Adrenal gland (tissue), 12 donors: Measurements from ENCODE around the gene RSRC1. TPM values are rescaled to one million over a fixed set of nuclear protein-coding genes. Genes with fewer than 3 reads are reported as not detected.
A peak's percentile ranks its signal among the peaks of the same experiment; 100 is the strongest.

Experiments
- DNase-seq, 7 donors: peaks; one replicate each; pipeline ENCODE4 v3.0.0-alpha.2; 2019 to 2020
- H3K27ac ChIP-seq, 5 donors: fragments of 200-600 bp; sonication (generic) in 4 of 5; 1 replicate in 3 of 5; 2 replicates in 2 of 5; pipeline versions ENCODE4 v1.5.1 to v1.8.0; 2016 to 2020; ENCODE audit warnings: mild to moderate bottlenecking in 1 of 5
- H3K27me3 ChIP-seq: fragments of 200-600 bp; 2 replicates; pipeline ENCODE4 v1.8.0; 2021
- H3K36me3 ChIP-seq, 2 donors: fragments of 200-600 bp; replicated peaks in 1 of 2; 1 replicate in 1 of 2; 2 replicates in 1 of 2; pipeline versions ENCODE4 v1.5.1 to v1.8.0; 2018 to 2022
- H3K4me1 ChIP-seq, 2 donors: fragments of 200-600 bp; replicated peaks in 1 of 2; 1 replicate in 1 of 2; 2 replicates in 1 of 2; pipeline versions ENCODE4 v1.5.1 to v1.8.0; 2018 to 2021
- H3K4me3 ChIP-seq, 4 donors: fragments of 200-600 bp; sonication (generic) in 3 of 4; one replicate each; pipeline ENCODE4 v1.5.1; 2016 to 2018
- H3K9me3 ChIP-seq, 3 donors: fragments of 200-600 bp; sonication (generic) in 1 of 3; replicated peaks in 1 of 3; 1 replicate in 2 of 3; 2 replicates in 1 of 3; pipeline versions ENCODE4 v1.5.1 to v1.8.0; 2016 to 2021
- POLR2A ChIP-seq, 2 donors: fragments of 450-650 bp; IDR thresholded peaks; one replicate each; pipeline ENCODE4 v1.6.1; 2017; ENCODE audit warnings: antibody characterized with exemption in 2 of 2, mild to moderate bottlenecking in 2 of 2, moderate library complexity in 1 of 2
- WGBS, 4 donors: extraction: QIAGEN DNeasy Blood & Tissue Kit in 2 of 4; methylation state at CpG; one replicate each; pipeline versions ENCODE4 v1.1.5 to v1.1.7; 2013 to 2017; 5-methylcytosine and 5-hydroxymethylcytosine counted together
- intact Hi-C, 2 donors: fragments of 100-400 bp; cut with DNase I; formaldehyde crosslinking; loops; one replicate each; pipeline versions ENCODE4 v1.14.1 to v1.15.0; 2022 to 2023
- polyA plus RNA-seq, 3 donors: library from polyadenylated mRNA; stranded (reverse); fragments of 200-250 nt in 2 of 3; fragments of 350-450 nt in 1 of 3; fragmentation: Illumina TruSeq in 1 of 3; extraction: RNeasy Lipid Tissue Mini Kit (QIAGEN cat#74804) in 1 of 3; gene quantifications; one replicate each; pipeline ENCODE4 v1.2.3, GENCODE V29; 2013 to 2014
- total RNA-seq, 9 donors: library from RNA; depleted of rRNA in 4 of 9; stranded (reverse); fragments of >200 nt in 4 of 9; fragments of 120-200 nt in 1 of 9; fragmentation: NEBNext Ultra II Directional in 1 of 9; extraction: Animal tissue kit (Norgen Biotek cat#: 25700) in 1 of 9; gene quantifications; one replicate each; pipeline versions ENCODE4 v1.1.0 to v1.2.4, GENCODE V29; 2013 to 2023
- TF ChIP-seq, protein P1 (sequence below), 6 experiments: fragments of 450-650 bp in 4 of 6; fragments of 200-600 bp in 2 of 6; sonication (generic) in 1 of 6; IDR thresholded peaks; 1 replicate in 5 of 6; 2 replicates in 1 of 6; pipeline versions ENCODE4 v1.5.1 to v1.8.0; 2016 to 2021; ENCODE audit warnings: antibody characterized with exemption in 6 of 6, mild to moderate bottlenecking in 2 of 6, moderate library complexity in 1 of 6
- donor health status: healthy with polysubstance abuse.
- donor health status: Bipolar disorder and iron deficiency.
- donor health status: DM: yes; HTN: yes; CAD: no.
- donor health status: DM: no; HTN: no; CAD: no.
- donor health status: DM: no; HTN: no; CAD: no.
- donor health status: DM: yes; HTN: yes; CAD: no.

The RSRC1 gene
- total and polyA plus RNA-seq, 12 donors, result 12.6 to 125 (median 37.5) TPM

DNA sequence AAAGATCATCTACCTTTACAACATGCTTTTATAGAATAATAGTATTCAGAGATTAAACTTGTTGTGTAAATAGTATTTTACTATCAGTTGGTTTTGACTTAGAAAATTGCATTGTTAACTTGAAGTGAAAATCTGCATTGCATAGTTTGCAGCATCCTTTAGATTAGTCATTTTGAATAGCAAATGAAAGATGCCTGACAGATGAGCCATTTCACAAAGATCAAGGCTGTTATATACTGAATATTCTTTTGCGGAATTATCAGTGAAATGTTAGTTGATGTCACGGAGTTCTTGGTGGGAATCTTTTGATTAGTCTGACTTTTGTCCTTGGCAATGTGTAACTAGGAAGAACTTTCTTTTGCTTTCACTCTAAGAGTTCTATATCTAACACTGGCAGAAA is 24.5 kb downstream of the RSRC1 start:
- Histone ChIP-seq H3K27me3 (no peaks in the 10 kb centered on the region), H3K4me3 (no peak overlapping the region), H3K27ac (no peak overlapping the region), H3K4me1 (peaks cover 0 to 7% of the 10 kb centered on the region in 2 donors), H3K36me3 (no peaks in the 10 kb centered on the region), H3K9me3 (no peaks in the 10 kb centered on the region)
- DNase-seq, result no peak
- 41 to 60% (median 52%) methylated on average over 2 of the region's 2 CpGs for WGBS, 4 donors
- intact Hi-C loops, result no loop called here
- TF ChIP-seq POLR2A (IDR thresholded peaks at IDR 0.05), result no peak
- TF ChIP-seq, protein P1, sequence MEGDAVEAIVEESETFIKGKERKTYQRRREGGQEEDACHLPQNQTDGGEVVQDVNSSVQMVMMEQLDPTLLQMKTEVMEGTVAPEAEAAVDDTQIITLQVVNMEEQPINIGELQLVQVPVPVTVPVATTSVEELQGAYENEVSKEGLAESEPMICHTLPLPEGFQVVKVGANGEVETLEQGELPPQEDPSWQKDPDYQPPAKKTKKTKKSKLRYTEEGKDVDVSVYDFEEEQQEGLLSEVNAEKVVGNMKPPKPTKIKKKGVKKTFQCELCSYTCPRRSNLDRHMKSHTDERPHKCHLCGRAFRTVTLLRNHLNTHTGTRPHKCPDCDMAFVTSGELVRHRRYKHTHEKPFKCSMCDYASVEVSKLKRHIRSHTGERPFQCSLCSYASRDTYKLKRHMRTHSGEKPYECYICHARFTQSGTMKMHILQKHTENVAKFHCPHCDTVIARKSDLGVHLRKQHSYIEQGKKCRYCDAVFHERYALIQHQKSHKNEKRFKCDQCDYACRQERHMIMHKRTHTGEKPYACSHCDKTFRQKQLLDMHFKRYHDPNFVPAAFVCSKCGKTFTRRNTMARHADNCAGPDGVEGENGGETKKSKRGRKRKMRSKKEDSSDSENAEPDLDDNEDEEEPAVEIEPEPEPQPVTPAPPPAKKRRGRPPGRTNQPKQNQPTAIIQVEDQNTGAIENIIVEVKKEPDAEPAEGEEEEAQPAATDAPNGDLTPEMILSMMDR (IDR thresholded peaks at IDR 0.05), result no peak

DNA sequence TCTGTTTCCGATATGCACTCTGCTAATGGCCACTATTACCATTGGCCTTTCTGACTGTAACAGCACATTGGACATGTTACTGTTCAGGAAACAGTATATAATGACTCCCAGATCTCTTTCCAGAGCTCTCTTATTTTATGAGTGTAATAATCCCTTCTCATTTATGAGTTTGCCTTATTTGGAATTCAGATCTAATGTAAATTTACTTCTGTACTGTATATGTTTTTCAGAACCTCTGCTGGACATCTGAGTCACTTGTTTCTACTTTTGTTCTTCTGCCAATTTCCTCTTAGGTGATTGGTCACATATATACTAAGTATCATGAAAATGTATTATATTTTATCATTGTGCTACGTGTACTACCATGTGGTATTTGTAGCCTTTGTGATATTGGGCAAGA is 30.5 kb downstream of the RSRC1 start:
- WGBS, 4 donors, result 87 to 100% (median 95%) methylated on average over 2 of the region's 2 CpGs
- Histone ChIP-seq H3K36me3 (no peaks in the 10 kb centered on the region), H3K27ac (no peak overlapping the region), H3K9me3 (no peaks in the 10 kb centered on the region), H3K27me3 (no peaks in the 10 kb centered on the region), H3K4me1 (no peaks in the 10 kb centered on the region), H3K4me3 (no peak overlapping the region)
- intact Hi-C loops, result no loop called here
- no peak for TF ChIP-seq POLR2A (IDR thresholded peaks at IDR 0.05)
- TF ChIP-seq, protein P1 (IDR thresholded peaks at IDR 0.05), result no peak
- no peak for DNase-seq

DNA sequence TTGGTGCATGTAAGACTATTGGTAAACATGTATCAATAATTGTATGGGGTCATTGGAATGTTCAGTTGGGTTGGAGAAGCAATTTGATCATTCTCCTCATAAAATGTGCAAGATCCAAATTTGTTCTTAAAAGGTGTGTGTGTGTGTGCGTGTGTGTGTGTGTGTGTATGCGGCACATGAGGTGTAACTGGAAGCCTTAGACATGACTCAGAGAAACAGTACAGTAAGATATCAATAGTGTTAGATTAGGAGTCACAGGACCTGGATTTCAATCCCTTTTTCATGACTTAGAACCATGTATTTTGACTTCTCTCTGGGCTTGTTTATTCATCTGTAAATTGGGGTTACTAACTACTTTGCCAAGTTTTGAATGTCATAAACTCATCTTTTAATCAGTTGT is 38.3 kb downstream of the RSRC1 start:
- intact Hi-C loops, result no loop called here
- WGBS, 4 donors, result 68 to 91% (median 83%) methylated on average over 2 of the region's 2 CpGs

DNA sequence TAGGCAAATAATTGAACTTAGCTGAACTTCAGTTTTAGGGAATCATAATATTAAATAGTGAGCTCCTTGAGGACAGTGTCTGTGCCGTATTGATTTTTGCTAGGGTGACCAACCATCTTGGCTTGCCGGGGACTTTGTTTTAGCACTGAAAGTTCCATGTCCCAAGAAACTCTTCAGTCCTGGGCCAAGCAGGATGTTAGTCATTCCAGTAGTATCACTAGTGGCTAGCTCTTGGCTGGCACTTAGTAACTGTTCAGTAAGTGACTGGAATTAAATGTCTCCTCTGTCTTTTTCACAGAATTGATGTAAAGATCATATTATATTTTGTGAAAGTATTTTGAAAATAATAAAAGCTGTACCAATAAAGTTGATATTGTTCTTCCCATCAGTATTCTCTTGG is 42.3 kb downstream of the RSRC1 start:
- H3K27ac ChIP-seq, result no peak overlapping the region
- intact Hi-C loops, result no loop called here
- TF ChIP-seq, protein P1 (IDR thresholded peaks at IDR 0.05), result no peak
- no peak for TF ChIP-seq POLR2A (IDR thresholded peaks at IDR 0.05)
- H3K27me3 ChIP-seq, result no peaks in the 10 kb centered on the region
- H3K36me3 ChIP-seq, result no peaks in the 10 kb centered on the region
- peak in 1 of 7 donors; percentile 7 for DNase-seq
- 69 to 97% (median 91%) methylated on average over 2 of the region's 2 CpGs for WGBS, 4 donors
- no peaks in the 10 kb centered on the region for H3K9me3 ChIP-seq
- no peaks in the 10 kb centered on the region for H3K4me1 ChIP-seq
- H3K4me3 ChIP-seq, result no peak overlapping the region

More for the DNA sequence above, 38.3 kb downstream of the RSRC1 start:
- Histone ChIP-seq H3K36me3 (no peaks in the 10 kb centered on the region), H3K27ac (no peak overlapping the region), H3K27me3 (no peaks in the 10 kb centered on the region), H3K4me3 (no peak overlapping the region), H3K9me3 (no peaks in the 10 kb centered on the region), H3K4me1 (no peaks in the 10 kb centered on the region)
- TF ChIP-seq, protein P1 (IDR thresholded peaks at IDR 0.05), result no peak
- TF ChIP-seq POLR2A (IDR thresholded peaks at IDR 0.05), result no peak
- no peak for DNase-seq
